HG03565 (cell line): Measurements from ENCODE around the gene SCAANT1.

Source experiments
- ATAC-seq: cut with Tn5 transposase; IDR thresholded peaks from one replicate; pipeline ENCODE4 v1.9.1; 2021; ENCODE audit warnings: mild to moderate bottlenecking, moderate library complexity; ENCODE audit not compliant: unreplicated experiment

Gene SCAANT1

GRCh38 chr3:63911873-63912767 is at the start of gene SCAANT1:
SCAANT1 (minus strand) TSS chr3:63912383.
- peak; percentile 62 for ATAC-seq

DNA sequence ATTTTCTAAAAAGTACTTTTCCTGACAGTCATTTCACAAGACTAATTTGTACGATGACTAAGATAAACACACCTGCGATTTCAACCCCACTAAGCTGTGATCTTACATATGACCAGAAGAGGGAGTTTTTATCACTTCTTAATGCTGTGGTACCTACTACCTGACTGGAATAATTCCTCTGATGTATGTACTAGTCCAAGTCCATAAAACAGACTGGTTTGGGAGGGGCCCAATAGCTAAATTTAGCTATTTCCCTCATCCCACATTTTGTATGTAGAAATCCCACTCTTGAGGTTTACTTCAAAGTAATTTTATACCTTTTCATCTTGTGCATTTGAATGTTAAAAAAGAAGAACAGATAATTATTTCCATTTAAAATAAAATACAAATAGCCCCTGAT is 49.7 kb upstream of the SCAANT1 start:
- ATAC-seq: peak; percentile 75

DNA sequence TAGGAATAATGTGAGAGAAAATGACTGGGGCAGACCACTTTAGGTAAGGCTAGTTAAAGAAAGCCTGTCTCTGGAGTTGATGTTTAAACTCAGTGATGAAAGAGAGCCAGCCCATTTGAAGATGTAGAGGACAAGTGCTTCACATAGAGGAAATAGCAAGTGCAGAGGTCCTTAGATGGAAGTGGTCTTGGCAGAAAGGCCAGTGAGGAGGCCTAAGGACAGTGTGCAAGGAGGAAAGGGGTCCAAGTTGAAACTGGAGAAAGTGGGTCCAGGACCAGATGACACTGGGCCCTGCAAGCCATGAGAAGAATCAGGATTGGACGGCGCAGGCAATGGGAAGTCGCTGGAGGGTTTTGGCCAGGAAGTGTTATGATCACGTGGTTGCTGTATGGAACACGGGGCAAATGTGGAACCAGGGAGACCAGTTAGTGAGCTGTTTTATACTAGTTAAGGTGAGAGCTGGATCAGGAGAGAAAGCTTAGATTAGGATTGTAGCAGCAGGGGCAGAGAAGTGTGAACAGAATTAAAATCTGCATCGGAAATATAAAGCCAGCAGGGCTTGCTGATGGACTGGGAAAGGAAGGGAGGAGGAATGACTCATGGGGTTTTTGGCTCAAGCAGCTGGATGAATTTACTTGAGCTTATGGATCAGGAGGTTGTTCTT is 48.0 kb upstream of the SCAANT1 start:
- no peak for ATAC-seq

DNA sequence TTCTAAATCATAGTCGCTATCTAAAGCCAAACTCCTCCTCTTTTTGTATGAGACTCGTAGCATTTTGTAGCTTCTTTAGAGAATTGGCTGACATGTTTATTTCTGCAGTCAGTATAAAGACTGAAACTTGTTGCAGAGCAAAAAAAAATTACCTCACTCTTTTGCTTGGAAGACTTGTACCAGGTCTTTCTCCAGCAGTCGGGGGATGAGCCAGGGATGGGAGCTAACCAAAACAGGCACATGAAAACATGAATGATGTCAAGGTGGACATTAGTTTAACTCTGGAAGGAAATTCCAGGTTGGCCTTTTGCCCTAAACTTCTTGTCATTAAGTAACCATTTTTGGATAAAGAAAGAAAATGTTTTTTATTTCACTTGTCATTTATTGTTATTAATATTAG is 47.0 kb upstream of the SCAANT1 start:
- no peak for ATAC-seq

GRCh38 chr3:63955830-63956545 is 43.8 kb upstream of the SCAANT1 start:
- ATAC-seq: no peak

GRCh38 chr3:63955036-63955650 is 43.0 kb upstream of the SCAANT1 start:
- no peak for ATAC-seq

DNA sequence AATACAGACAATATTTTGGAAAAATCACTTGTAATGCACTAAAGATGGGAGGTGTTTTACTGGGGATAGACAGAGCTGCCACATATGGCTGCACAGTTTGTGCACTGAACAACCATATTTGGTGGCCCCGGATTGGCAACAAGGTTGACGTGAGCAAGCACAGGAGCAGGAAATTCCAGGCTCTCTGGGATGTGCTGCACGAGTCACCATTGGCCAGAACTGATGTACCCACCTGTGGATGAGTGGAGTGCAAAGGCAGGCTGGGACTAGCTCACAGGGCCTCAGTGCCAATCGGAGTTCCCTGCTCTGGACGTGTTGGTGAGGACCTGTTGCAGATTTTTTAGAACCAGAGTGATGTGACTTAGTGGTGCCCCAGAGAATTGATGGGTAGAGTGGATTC is 42.0 kb upstream of the SCAANT1 start:
- ATAC-seq: no peak

DNA sequence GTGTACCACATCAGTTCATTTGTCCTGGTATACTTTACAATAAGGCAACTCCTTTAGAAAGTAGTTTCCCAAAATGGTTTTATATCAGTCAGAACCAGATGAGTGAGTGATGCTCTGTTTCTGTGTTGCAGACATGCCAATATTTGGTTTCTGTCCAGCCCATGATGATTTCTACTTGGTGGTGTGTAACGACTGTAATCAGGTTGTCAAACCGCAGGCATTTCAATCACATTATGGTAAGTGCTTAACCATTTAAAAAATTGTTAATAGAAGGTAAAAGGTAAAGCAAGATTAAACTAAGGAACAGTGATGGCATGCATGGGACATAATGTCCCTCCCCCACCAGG is 40.0 kb upstream of the SCAANT1 start:
- no peak for ATAC-seq

DNA sequence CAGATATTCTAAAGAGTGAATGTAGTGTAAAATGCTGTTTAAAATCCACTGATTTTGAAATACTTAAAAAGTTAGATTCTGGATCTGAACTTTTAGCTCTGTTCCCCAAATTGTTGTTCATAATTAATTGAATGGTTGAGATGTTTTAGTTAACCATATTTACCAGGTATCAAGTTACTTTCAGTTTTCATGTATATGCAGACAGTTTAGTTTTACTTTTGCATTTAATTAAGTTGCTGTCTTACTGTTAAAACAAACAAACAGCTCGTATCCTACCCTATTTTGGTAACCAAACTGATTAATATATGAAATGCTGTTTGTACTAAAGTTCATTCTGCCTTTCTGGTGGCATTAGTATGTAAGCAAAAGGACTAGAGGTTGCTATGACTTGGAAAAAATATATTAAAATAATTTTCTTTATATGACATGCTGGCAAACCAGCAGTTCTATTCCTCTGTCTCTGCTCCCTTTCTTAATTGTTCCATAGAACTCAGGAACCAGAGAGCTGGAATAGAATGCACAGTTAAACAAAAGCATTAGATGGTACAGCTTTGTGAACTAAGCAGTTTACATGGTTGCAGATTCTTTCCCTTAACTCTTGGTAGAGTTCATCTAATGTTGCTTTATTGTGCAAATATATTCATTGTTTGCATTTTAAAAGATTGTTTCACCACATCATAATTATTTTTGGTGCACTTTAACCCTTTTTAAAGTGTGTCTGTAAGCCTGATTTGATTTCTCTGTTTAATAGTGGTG is 39.5 kb upstream of the SCAANT1 start:
- ATAC-seq: peak; percentile 37

DNA sequence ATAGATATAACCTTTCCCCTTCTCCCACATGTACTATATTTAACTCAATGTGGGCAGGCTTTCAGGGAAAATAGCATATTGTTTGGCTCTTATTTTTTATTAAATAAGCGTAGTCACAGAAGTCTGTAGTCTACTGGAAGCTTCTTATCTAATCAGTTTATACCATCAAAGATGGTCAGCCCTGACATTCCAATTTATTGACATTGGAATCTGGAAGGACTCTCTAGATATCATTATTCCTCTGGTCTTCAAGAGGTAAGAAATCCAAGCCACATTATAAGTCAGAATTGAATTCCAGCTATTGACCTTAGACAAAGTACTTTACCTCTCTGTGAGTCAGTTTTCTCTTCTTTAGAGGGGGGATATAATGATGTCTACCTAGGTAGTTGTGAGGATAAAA is 38.5 kb upstream of the SCAANT1 start:
- no peak for ATAC-seq

DNA sequence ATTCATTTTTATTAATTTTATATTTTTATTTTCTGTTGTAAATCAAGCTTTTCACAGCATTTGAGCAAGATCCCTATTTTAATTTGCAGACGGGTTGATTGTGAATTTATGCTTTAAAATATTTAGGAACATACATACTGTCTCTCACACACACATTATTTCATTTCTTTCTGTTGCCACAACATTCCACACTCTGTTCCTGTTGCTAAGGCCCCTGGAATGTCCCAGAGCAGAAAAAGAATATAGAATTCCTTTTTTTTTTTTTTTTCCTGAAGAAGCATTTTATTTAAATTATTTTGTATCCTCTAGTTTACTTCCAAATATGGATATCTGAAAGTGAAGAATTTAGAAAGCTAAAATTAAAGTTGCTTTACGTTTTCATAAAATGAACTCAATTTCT is 36.8 kb upstream of the SCAANT1 start:
- ATAC-seq: no peak

DNA sequence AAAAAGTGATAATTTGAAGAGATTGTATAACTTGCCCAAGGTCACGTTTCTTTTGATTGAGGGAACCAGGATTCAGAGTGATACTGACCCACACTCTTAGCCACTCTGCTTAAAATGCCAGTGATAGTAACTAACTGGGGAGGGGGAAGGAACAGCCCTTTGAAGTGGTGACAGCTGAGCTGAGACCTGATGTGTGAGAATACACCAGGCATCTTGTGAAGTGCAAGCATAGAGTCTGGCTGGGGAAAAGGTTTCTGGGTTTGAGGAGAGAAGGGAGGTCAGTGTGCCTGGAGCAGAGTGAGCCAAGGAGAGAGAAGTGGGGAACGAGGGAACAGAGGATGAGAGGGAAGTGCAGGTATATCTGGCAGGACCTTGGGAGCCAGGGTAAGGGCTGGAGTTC is 35.4 kb upstream of the SCAANT1 start:
- ATAC-seq: no peak

- no peak for ATAC-seq
Observed at GRCh38 chr3:63946753-63947152, 34.6 kb upstream of the SCAANT1 start.

DNA sequence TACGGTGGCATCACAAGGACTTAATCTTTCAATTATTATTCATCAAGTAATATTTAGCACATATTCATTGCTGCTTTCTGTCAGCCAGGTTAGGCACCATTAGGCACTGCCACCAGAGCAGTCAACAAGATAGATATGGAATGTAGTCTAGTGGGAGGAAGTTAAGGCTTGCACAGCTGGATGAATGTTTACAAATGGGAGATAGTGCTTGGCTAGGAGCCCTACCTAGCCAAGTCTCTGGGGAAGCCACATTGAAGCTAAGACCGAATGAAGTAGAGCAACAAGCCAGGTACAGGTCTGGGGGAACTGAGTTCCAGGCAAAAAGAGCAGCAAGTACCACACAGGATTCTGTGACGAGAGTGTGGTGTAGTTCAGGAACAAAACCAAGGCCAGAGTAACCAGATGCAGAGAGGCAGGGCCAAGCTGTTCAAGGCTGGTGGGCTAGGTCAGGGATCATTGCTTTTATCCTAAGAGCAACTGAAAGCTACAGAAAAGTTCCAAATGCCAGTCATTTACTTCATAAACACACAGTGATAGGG is 33.4 kb upstream of the SCAANT1 start:
- no peak for ATAC-seq

DNA sequence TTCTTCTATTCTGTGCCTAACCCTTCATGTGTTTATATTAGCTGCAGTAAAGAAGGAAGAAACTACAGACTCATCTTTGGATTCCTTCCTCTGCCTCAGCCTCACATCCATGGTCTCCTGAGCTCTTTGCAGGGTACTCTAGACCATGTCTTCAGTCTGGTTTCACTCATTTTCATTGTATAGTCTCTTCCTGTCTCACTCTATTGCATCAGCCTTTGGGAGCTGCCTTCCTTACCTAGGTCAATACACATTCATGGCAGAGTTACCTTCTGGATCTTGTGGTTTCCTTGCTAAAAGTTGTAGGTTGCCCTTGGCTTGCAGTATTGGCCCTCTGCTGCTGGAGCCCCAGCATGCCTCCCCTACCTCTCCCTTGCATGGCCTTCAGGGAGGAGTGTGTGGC is 31.5 kb upstream of the SCAANT1 start:
- no peak for ATAC-seq

DNA sequence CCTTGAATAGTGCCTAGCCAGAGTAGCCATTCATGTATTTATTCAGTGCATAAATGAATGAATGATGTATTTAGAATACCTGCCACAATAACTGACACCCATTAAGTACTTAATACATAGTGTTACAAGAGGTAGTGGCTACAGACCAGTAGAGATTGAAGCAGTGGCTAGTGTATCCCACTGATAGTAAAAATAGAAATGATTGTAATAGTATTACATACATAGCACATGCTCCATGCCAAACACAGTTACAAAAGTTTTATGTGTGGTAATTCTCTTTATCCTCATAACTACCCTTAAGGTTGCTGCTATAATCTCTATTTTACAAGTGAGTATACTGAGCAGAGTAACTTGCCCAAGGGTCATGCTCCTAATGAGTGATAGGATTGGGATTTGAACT is 30.3 kb upstream of the SCAANT1 start:
- ATAC-seq: no peak

DNA sequence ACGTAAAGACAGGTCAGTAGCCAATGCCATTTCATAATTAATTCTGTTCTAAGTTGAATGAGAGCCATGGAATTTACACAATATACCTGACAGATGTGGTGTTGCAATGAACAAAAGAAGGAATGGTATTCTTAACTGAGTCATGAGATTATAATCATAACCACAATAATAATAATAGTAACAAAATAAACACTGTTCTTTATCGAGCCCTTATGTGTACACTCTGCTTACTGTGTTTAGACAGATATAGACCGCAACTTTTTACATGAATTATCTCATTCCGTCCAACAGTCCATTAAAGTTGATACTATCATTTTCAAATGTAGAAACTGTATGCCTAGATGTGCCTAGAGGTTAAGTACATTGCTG is 28.2 kb upstream of the SCAANT1 start:
- ATAC-seq: no peak

DNA sequence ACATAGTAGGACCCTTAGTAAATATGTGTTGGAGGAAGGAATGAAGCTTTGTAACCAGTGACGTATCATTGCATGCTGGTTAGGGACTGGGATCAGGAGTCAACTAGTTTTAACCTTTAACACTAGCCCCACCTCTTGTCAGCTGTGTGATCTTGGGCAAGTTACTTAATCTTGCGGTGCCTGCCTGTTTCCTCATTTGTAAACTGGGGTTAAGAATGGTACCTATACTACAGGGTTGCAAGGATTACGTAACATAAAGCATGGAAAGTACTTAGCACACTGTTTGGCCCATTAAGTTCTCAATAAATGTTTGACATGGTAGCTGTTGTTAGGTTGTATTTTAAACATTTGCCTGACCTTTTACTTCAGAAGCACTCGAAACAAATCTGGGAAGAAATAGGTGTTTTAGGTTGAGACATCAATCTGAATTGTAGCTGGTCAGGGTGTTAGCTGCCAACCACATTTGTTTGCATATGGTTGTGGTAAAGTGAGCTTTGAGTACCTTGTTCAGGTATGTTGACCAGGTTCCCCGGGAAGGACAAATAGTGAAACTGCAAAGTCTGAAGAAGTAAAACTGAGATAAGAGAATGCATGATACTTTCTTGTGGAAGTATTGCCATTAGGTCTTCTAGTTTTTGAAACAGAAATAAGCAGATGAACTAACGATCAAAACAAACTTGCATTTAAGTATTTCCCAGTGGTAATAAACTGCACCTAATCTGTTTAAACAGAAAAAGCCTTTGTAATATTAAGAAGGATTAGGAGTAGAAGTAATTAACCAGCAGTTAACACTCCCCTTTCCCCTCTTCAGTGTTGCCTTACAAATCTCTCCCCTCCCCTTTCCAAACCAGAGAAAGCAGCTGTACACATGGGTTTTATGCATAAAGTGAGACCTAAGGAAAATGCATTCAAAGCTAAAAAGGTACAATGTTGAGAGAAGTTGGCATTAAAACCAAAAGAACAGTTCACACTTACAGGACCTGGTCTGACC is 25.8 kb upstream of the SCAANT1 start:
- peak; percentile 54 for ATAC-seq

DNA sequence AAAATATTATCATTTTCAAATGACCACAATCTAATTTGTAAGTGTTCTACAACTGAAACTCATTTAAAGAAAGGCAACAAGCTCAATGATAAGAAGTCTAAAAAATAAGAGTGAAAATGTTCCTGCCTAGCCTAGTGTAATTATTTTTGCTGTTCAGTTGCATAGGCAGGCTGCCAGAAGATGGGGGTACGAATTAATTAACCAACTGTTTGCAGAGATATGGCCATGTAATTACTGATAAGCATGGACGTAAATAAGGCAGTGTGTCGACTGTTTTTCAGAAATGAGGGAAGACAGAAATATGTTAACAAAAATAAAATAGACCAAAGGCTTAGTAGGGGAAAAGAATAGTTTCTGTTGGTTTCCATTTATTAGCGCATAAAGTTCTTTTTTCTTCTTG is 24.7 kb upstream of the SCAANT1 start:
- no peak for ATAC-seq
